ENCODE data around the gene GGT7. TPM values are rescaled to one million over a fixed set of nuclear protein-coding genes. Genes with fewer than 3 reads are reported as not detected.

Gene GGT7
- polyA plus RNA-seq, 1 donor from 2014 or later: 42.9 TPM

GRCh38 chr20:34871320-34871926 lies 1.2 kb downstream of the GGT7 start:
- Histone ChIP-seq H3K4me3 (ENCODE audit: low read length) (peak overlapping the region; percentile 88), H3K27me3 (ENCODE audit: insufficient read depth, low read depth, low read length) (no peaks in the 10 kb centered on the region), H3K79me2 (replicated peaks; ENCODE audit: insufficient read depth, low read length) (peaks cover 15% of the 10 kb centered on the region), H3K9ac (ENCODE audit: low read length) (peak overlapping the region; percentile 89), H3K9me2 (ENCODE audit: insufficient read depth, low read length) (no peaks in the 10 kb centered on the region), H3F3A (ENCODE audit: insufficient read depth, low read length, poor library complexity, severe bottlenecking) (no peaks in the 10 kb centered on the region), H3K36me3 (ENCODE audit: insufficient read depth, low read length) (no peaks in the 10 kb centered on the region), H3K9me3 (ENCODE audit: low read length) (no peaks in the 10 kb centered on the region), H3K27ac (ENCODE audit: low read length) (no peak overlapping the region), H3K4me2 (ENCODE audit: low read length) (peak overlapping the region; percentile 96), H2AFZ (ENCODE audit: low read depth, low read length) (no peak overlapping the region), H4K20me1 (ENCODE audit: insufficient read depth) (no peaks in the 10 kb centered on the region)
- no peak for TF ChIP-seq TAF1 (IDR thresholded peaks at IDR 0.05; ENCODE audit: low read depth)
- no peak for TF ChIP-seq EP300 (conservative IDR thresholded peaks at IDR 0.05; ENCODE audit: poor library complexity, severe bottlenecking)
- no peak for TF ChIP-seq SMC3 (conservative IDR thresholded peaks at IDR 0.05; ENCODE audit: poor library complexity)
- no peak for TF ChIP-seq POLR2AphosphoS5 (IDR thresholded peaks at IDR 0.05)
- no peak for TF ChIP-seq RAD21 (conservative IDR thresholded peaks at IDR 0.05)
- TF ChIP-seq MXI1 (conservative IDR thresholded peaks at IDR 0.05; ENCODE audit: poor library complexity, severe bottlenecking): no peak
- no peak for TF ChIP-seq EZH2 (IDR thresholded peaks at IDR 0.05; ENCODE audit: borderline replicate concordance, insufficient read depth, low read length, poor library complexity, severe bottlenecking)
- TF ChIP-seq REST (IDR thresholded peaks at IDR 0.05; ENCODE audit: borderline replicate concordance): no peak

- TF ChIP-seq EP300 (conservative IDR thresholded peaks at IDR 0.05; ENCODE audit: poor library complexity, severe bottlenecking) (no peak), POLR2AphosphoS5 (IDR thresholded peaks at IDR 0.05) (no peak), EZH2 (IDR thresholded peaks at IDR 0.05; ENCODE audit: borderline replicate concordance, insufficient read depth, low read length, poor library complexity, severe bottlenecking) (no peak), RAD21 (conservative IDR thresholded peaks at IDR 0.05) (no peak), MXI1 (conservative IDR thresholded peaks at IDR 0.05; ENCODE audit: poor library complexity, severe bottlenecking) (no peak), CTCF (IDR thresholded peaks at IDR 0.05; ENCODE audit: poor library complexity, severe bottlenecking) (no peak), REST (IDR thresholded peaks at IDR 0.05; ENCODE audit: borderline replicate concordance) (no peak), SMC3 (conservative IDR thresholded peaks at IDR 0.05; ENCODE audit: poor library complexity) (no peak), TAF1 (IDR thresholded peaks at IDR 0.05; ENCODE audit: low read depth) (no peak)
- Histone ChIP-seq H3K27ac (ENCODE audit: low read length) (no peak overlapping the region), H2AFZ (ENCODE audit: low read depth, low read length) (no peak overlapping the region), H3K4me2 (ENCODE audit: low read length) (no peak overlapping the region), H4K20me1 (ENCODE audit: insufficient read depth) (no peaks in the 10 kb centered on the region), H3K9me2 (ENCODE audit: insufficient read depth, low read length) (no peaks in the 10 kb centered on the region), H3K79me2 (replicated peaks; ENCODE audit: insufficient read depth, low read length) (no peaks in the 10 kb centered on the region), H3K27me3 (ENCODE audit: insufficient read depth, low read depth, low read length) (no peaks in the 10 kb centered on the region), H3K9me3 (ENCODE audit: low read length) (no peaks in the 10 kb centered on the region), H3F3A (ENCODE audit: insufficient read depth, low read length, poor library complexity, severe bottlenecking) (no peaks in the 10 kb centered on the region), H3K36me3 (ENCODE audit: insufficient read depth, low read length) (peaks cover 4% of the 10 kb centered on the region), H3K4me3 (ENCODE audit: low read length) (no peak overlapping the region), H3K9ac (ENCODE audit: low read length) (no peak overlapping the region)
These were observed 8.4 kb downstream of the GGT7 start for GRCh38 chr20:34864216-34864615.
